ENCODE measurements around the gene ZNF536.

GRCh38 chr19:30596813-30597399, 224.7 kb downstream of the ZNF536 start:
- no peak for TF ChIP-seq CTCF (conservative IDR thresholded peaks at IDR 0.05; ENCODE audit: low read depth, low read length)
- TF ChIP-seq EZH2phosphoT487 (IDR thresholded peaks at IDR 0.05; ENCODE audit: borderline replicate concordance, low read length), result no peak
- no peak for TF ChIP-seq EZH2 (IDR thresholded peaks at IDR 0.05; ENCODE audit: low read length, unreplicated experiment)
